GM12875 (cell line): ENCODE results near the gene FOXC1.

ENCODE experiments used
- H3K4me3 ChIP-seq: one replicate; pipeline ENCODE4 v1.5.1; 2011; ENCODE audit warnings: low read depth, low read length, control low read depth
- CTCF ChIP-seq: IDR thresholded peaks from 2 replicates; pipeline ENCODE4 v1.5.1; 2011; ENCODE audit warnings: low read depth, mild to moderate bottlenecking, control low read depth, inconsistent platforms, low read length, moderate library complexity, borderline replicate concordance; ENCODE audit not compliant: insufficient read depth

FOXC1 gene

GRCh38 chr6:1577896-1578745 lies 31.6 kb upstream of the FOXC1 start:
- TF ChIP-seq CTCF: no peak
- H3K4me3 ChIP-seq: no peak overlapping the region

- no peak for TF ChIP-seq CTCF
- no peak overlapping the region for H3K4me3 ChIP-seq
Observed at GRCh38 chr6:1579096-1579495, 30.6 kb upstream of the FOXC1 start.

- no peak overlapping the region for H3K4me3 ChIP-seq
- no peak for TF ChIP-seq CTCF
Observed at GRCh38 chr6:1580109-1580508, 29.6 kb upstream of the FOXC1 start.

- no peak overlapping the region for H3K4me3 ChIP-seq
- no peak for TF ChIP-seq CTCF
Observed at GRCh38 chr6:1580585-1580984, 29.1 kb upstream of the FOXC1 start.

GRCh38 chr6:1581120-1581991 lies 28.4 kb upstream of the FOXC1 start:
- H3K4me3 ChIP-seq: no peak overlapping the region
- TF ChIP-seq CTCF: no peak

GRCh38 chr6:1584146-1584545 lies 25.6 kb upstream of the FOXC1 start:
- no peak for TF ChIP-seq CTCF

More at GRCh38 chr6:1584146-1584545, 25.6 kb upstream of the FOXC1 start:
- no peak overlapping the region for H3K4me3 ChIP-seq
